HG02759 (cell line): Measurements from ENCODE around the gene UBQLN4.
A peak's percentile ranks its signal among the peaks of the same experiment; 100 is the strongest.
"Not testable (repeated sequence)": the region's sequence is repeated elsewhere in the genome, so short reads cannot be mapped to it uniquely, and the experiment has no call there.

ENCODE experiments used
- ATAC-seq: cut with Tn5 transposase; IDR thresholded peaks from one replicate; pipeline ENCODE4 v1.9.1; 2021; ENCODE audit warnings: mild to moderate bottlenecking, moderate library complexity; ENCODE audit not compliant: unreplicated experiment

UBQLN4 gene

GRCh38 chr1:156081180-156081916 lies 27.8 kb upstream of the UBQLN4 start:
- ATAC-seq: no peak

GRCh38 chr1:156080863-156081179 lies 27.2 kb upstream of the UBQLN4 start:
- ATAC-seq: no peak

GRCh38 chr1:156080241-156080862 lies 26.8 kb upstream of the UBQLN4 start:
- no peak for ATAC-seq

GRCh38 chr1:156079762-156080161 lies 26.2 kb upstream of the UBQLN4 start:
- no peak for ATAC-seq

GRCh38 chr1:156078728-156079127 lies 25.1 kb upstream of the UBQLN4 start:
- ATAC-seq: no peak

GRCh38 chr1:156077430-156077760 lies 23.8 kb upstream of the UBQLN4 start:
- ATAC-seq: no peak

- ATAC-seq: peak; percentile 57
These were observed 23.2 kb upstream of the UBQLN4 start for GRCh38 chr1:156076609-156077429.

GRCh38 chr1:156075775-156076204 lies 22.2 kb upstream of the UBQLN4 start:
- no peak for ATAC-seq

- ATAC-seq: no peak
These were observed 21.6 kb upstream of the UBQLN4 start for GRCh38 chr1:156075162-156075561.

GRCh38 chr1:156074661-156075060 lies 21.1 kb upstream of the UBQLN4 start:
- no peak for ATAC-seq

GRCh38 chr1:156073740-156074139 lies 20.1 kb upstream of the UBQLN4 start:
- ATAC-seq: no peak

GRCh38 chr1:156073110-156073687 lies 19.6 kb upstream of the UBQLN4 start:
- no peak for ATAC-seq

- no peak for ATAC-seq
These were observed 18.7 kb upstream of the UBQLN4 start for GRCh38 chr1:156072251-156072650.

- not testable (repeated sequence) for ATAC-seq
These were observed 17.8 kb upstream of the UBQLN4 start for GRCh38 chr1:156071332-156071816.

GRCh38 chr1:156070548-156070947 lies 16.9 kb upstream of the UBQLN4 start:
- no peak for ATAC-seq

- ATAC-seq: no peak
These were observed 16.2 kb upstream of the UBQLN4 start for GRCh38 chr1:156069490-156070455.

- ATAC-seq: no peak
These were observed 13.7 kb upstream of the UBQLN4 start for GRCh38 chr1:156067262-156067661.

GRCh38 chr1:156065871-156066270 lies 12.3 kb upstream of the UBQLN4 start:
- no peak for ATAC-seq

- ATAC-seq: no peak
These were observed 11.6 kb upstream of the UBQLN4 start for GRCh38 chr1:156065212-156065611.

GRCh38 chr1:156064615-156065014 lies 11.0 kb upstream of the UBQLN4 start:
- no peak for ATAC-seq

- no peak for ATAC-seq
These were observed 10.3 kb upstream of the UBQLN4 start for GRCh38 chr1:156063997-156064285.
